Measurements from ENCODE around the gene PPM1J.

DNA sequence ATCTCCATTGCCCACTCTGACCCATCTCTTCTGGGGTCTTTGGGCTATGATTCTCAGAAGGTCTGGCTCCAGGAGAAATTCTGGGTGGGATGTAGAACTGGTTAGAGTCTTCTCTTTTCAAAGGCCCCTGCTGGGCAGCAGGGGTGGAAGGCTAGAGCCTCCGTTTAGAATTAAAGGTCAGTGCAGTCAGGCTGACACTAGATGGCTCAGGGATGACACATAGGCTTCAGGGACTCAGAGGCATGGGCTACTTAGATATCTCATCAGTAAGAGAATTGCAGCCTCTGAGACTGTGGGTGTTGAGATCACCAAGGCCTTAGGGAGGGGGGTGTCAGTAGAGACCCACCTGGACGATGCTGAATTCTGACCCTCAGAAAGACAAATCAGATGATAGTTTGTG lies 12.6 kb upstream of the PPM1J start:
- TF ChIP-seq YY1 (IDR thresholded peaks at IDR 0.05; ENCODE audit: insufficient read depth, insufficient read length) (no peak), ZNF274 (IDR thresholded peaks at IDR 0.05; ENCODE audit: low read depth, low read length) (no peak)
